Hepatocyte (in vitro differentiated cells): Measurements from ENCODE around the gene FBF1. TPM values are rescaled to one million over a fixed set of nuclear protein-coding genes. Genes with fewer than 3 reads are reported as not detected.

Experiments
- DNase-seq: peaks from one replicate; pipeline ENCODE4 v3.0.0-alpha.2; 2016; ENCODE audit warnings: low spot score
- H2AFZ ChIP-seq: fragments of 200-600 bp; sonication (generic); 2 replicates; pipeline ENCODE4 v1.6.0; 2016; ENCODE audit warnings: antibody characterized with exemption, mild to moderate bottlenecking
- H3K27ac ChIP-seq: fragments of 200-600 bp; sonication (generic); 2 replicates; pipeline ENCODE4 v1.5.1; 2016; ENCODE audit warnings: mild to moderate bottlenecking
- H3K27me3 ChIP-seq: fragments of 200-600 bp; sonication (generic); 2 replicates; pipeline ENCODE4 v1.6.1; 2016
- H3K36me3 ChIP-seq: fragments of 200-600 bp; sonication (generic); replicated peaks from 2 replicates; pipeline ENCODE4 v1.5.1; 2016; ENCODE audit warnings: low read depth; ENCODE audit not compliant: insufficient read depth
- H3K4me1 ChIP-seq: fragments of 200-600 bp; sonication (generic); 2 replicates; pipeline ENCODE4 v1.5.1; 2016; ENCODE audit warnings: mild to moderate bottlenecking, moderate library complexity; ENCODE audit not compliant: insufficient read depth
- H3K4me2 ChIP-seq: fragments of 200-600 bp; sonication (generic); 2 replicates; pipeline ENCODE4 v1.6.0; 2016
- H3K4me3 ChIP-seq: fragments of 200-600 bp; sonication (generic); 2 replicates; pipeline ENCODE4 v1.5.1; 2016; ENCODE audit warnings: mild to moderate bottlenecking
- H3K79me2 ChIP-seq: fragments of 200-600 bp; sonication (generic); 2 replicates; pipeline ENCODE4 v1.6.0; 2017; ENCODE audit warnings: mild to moderate bottlenecking
- H3K9me2 ChIP-seq: fragments of 200-600 bp; sonication (generic); replicated peaks from 2 replicates; pipeline ENCODE4 v1.6.0; 2017; ENCODE audit warnings: mild to moderate bottlenecking; ENCODE audit not compliant: insufficient read depth
- H3K9me3 ChIP-seq: fragments of 200-600 bp; sonication (generic); 2 replicates; pipeline ENCODE4 v1.5.1; 2016; ENCODE audit warnings: low read depth, mild to moderate bottlenecking
- H4K20me1 ChIP-seq: fragments of 200-600 bp; sonication (generic); 2 replicates; pipeline ENCODE4 v1.6.0; 2016; ENCODE audit warnings: mild to moderate bottlenecking; ENCODE audit not compliant: insufficient read depth, poor library complexity, severe bottlenecking
- CTCF ChIP-seq: fragments of 200-600 bp; sonication (generic); IDR thresholded peaks from 2 replicates; pipeline ENCODE4 v1.5.1; 2016; ENCODE audit warnings: antibody characterized with exemption, mild to moderate bottlenecking; ENCODE audit not compliant: poor library complexity
- EZH2 ChIP-seq: fragments of 200-600 bp; sonication (generic); IDR thresholded peaks from 2 replicates; pipeline ENCODE4 v1.6.1; 2016; ENCODE audit warnings: antibody characterized with exemption, mild to moderate bottlenecking, borderline replicate concordance
- EZH2phosphoT487 ChIP-seq: fragments of 200-600 bp; sonication (generic); IDR thresholded peaks from one replicate; pipeline ENCODE4 v1.6.1; 2018; ENCODE audit warnings: antibody characterized with exemption, mild to moderate bottlenecking, low read depth, moderate library complexity; ENCODE audit not compliant: unreplicated experiment, severe bottlenecking
- WGBS: methylation state at CpG from one replicate; pipeline ENCODE4 v1.1.6; 2016; ENCODE audit warnings: low lambda C conversion rate; ENCODE audit errors: missing lambda C conversion rate; 5-methylcytosine and 5-hydroxymethylcytosine counted together
- polyA plus RNA-seq: library from polyadenylated mRNA; unstranded; fragments of >200 nt; fragmentation: Nextera tagmentation; extraction: Ambion mirVana; gene quantifications from 2 replicates; pipeline ENCODE4 v1.2.1, GENCODE V29; 2016
- total RNA-seq: library from RNA; depleted of rRNA; stranded (reverse); fragments of >200 nt; gene quantifications from 2 replicates; pipeline ENCODE4 v1.2.3, GENCODE V29; 2014

The FBF1 gene
- total and polyA plus RNA-seq, 2 experiments from 2014 or later = 6.1 to 9.7 TPM

GRCh38 chr17:75894049-75894733 is 46.7 kb downstream of the FBF1 start:
- TF ChIP-seq EZH2 (no peak), CTCF (no peak), EZH2phosphoT487 (no peak)
- Histone ChIP-seq H3K4me2 (no peak overlapping the region), H3K4me3 (no peak overlapping the region), H3K36me3 (no peaks in the 10 kb centered on the region), H2AFZ (no peak overlapping the region), H3K27ac (no peak overlapping the region), H3K79me2 (peaks cover 15% of the 10 kb centered on the region), H4K20me1 (no peaks in the 10 kb centered on the region), H3K27me3 (no peaks in the 10 kb centered on the region), H3K9me2 (no peaks in the 10 kb centered on the region), H3K9me3 (no peaks in the 10 kb centered on the region), H3K4me1 (peaks cover 11% of the 10 kb centered on the region)
- WGBS = 77% methylated on average over 22 of the region's 22 CpGs
- DNase-seq = no peak

- no peaks in the 10 kb centered on the region for H3K9me3 ChIP-seq
- no peaks in the 10 kb centered on the region for H3K27me3 ChIP-seq
- peaks cover 11% of the 10 kb centered on the region for H3K4me1 ChIP-seq
- TF ChIP-seq EZH2phosphoT487 (no peak), CTCF (no peak), EZH2 (no peak)
- WGBS = 91% methylated on average over 18 of the region's 18 CpGs
- H3K9me2 ChIP-seq = no peaks in the 10 kb centered on the region
- H3K4me2 ChIP-seq = no peak overlapping the region
- H3K79me2 ChIP-seq = peaks cover 15% of the 10 kb centered on the region
- no peaks in the 10 kb centered on the region for H3K36me3 ChIP-seq
- H2AFZ ChIP-seq = no peak overlapping the region
- H4K20me1 ChIP-seq = no peaks in the 10 kb centered on the region
- DNase-seq = no peak
- H3K4me3 ChIP-seq = no peak overlapping the region
- H3K27ac ChIP-seq = no peak overlapping the region
These were observed 47.4 kb downstream of the FBF1 start for GRCh38 chr17:75893305-75894048.

GRCh38 chr17:75892556-75893224 is 48.2 kb downstream of the FBF1 start:
- Histone ChIP-seq H3K27me3 (no peaks in the 10 kb centered on the region), H3K79me2 (peaks cover 15% of the 10 kb centered on the region), H3K4me3 (no peak overlapping the region), H2AFZ (no peak overlapping the region), H4K20me1 (no peaks in the 10 kb centered on the region), H3K27ac (no peak overlapping the region), H3K9me3 (no peaks in the 10 kb centered on the region), H3K36me3 (no peaks in the 10 kb centered on the region), H3K9me2 (no peaks in the 10 kb centered on the region), H3K4me2 (no peak overlapping the region), H3K4me1 (peaks cover 11% of the 10 kb centered on the region)
- no peak for DNase-seq
- TF ChIP-seq CTCF (no peak), EZH2 (no peak), EZH2phosphoT487 (no peak)
- WGBS = 94% methylated on average over 16 of the region's 16 CpGs
